Thyroid gland (tissue), 4 donors: Measurements from ENCODE around the gene ELFN1.

ENCODE experiments used
- CTCF ChIP-seq, 6 experiments: fragments of 200-600 bp in 3 of 6; fragments of 450-650 bp in 3 of 6; sonication (generic) in 3 of 6; IDR thresholded peaks; one replicate each; pipeline ENCODE4 v1.5.1; 2016 to 2019; ENCODE audit warnings: antibody characterized with exemption in 6 of 6, mild to moderate bottlenecking in 2 of 6, inconsistent platforms in 1 of 6, moderate library complexity in 1 of 6
- POLR2A ChIP-seq, 2 donors: fragments of 450-650 bp; IDR thresholded peaks; one replicate each; pipeline ENCODE4 v1.6.1; 2017; ENCODE audit warnings: antibody characterized with exemption in 2 of 2, mild to moderate bottlenecking in 2 of 2, moderate library complexity in 1 of 2

GRCh38 chr7:1666823-1667565, 3.1 kb upstream of the ELFN1 start:
- TF ChIP-seq CTCF (IDR thresholded peaks at IDR 0.05) (no peak), POLR2A (IDR thresholded peaks at IDR 0.05) (no peak)
